Measurements from ENCODE around the gene IKBKE.
A peak's percentile ranks its signal among the peaks of the same experiment; 100 is the strongest.
"Not testable (repeated sequence)": the region's sequence is repeated elsewhere in the genome, so short reads cannot be mapped to it uniquely, and the experiment has no call there.

The IKBKE gene

DNA sequence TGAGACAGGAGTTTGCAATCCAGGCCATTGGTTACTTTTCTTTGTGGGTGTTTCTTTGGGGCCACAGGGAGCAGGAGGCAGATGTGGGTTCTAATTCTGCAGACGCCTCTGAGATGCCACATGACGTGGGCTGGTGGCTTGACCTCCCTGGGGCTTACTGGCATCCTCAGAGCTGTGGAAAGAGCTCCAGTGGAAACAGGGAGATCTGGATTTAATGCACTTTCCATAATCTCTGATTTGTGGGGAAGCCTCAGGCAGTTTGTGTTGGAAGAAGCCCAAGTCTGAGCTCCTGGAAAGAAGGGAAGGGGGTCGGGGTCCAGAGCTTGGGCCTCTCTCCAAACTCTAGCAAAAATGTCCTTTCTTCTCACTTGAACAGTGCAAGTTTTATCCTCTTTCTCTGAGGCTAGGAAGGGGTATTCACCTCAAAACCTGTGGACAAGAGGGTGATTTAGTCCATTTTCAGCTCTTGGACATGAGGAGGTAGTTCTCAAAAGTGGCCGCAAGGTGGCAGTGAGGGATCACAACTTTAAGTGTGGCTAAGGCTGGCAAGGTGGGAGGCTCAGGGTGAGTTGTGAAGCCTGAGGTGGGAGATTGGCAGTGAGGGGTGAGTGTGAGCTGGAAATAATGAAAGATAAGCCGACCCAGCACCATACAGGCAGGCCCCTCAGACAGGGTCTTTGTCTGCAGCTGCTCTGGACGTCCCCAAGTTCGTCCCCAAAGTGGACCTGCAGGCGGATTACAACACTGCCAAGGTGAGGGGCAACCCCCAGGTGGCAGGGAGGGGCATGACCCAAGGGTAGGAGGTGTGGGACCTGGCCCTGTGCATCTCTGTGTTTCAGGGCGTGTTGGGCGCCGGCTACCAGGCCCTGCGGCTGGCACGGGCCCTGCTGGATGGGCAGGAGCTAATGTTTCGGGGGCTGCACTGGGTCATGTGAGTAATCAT lies 9.2 kb downstream of the IKBKE start:
- H2AFZ ChIP-seq (ENCODE audit: low read length): no peak overlapping the region
- H3K4me2 ChIP-seq (ENCODE audit: low read length): no peak overlapping the region
- no peaks in the 10 kb centered on the region for H3K4me1 ChIP-seq (ENCODE audit: insufficient read depth, low read length, severe bottlenecking)
- no peak overlapping the region for H3K27ac ChIP-seq (ENCODE audit: low read depth, low read length, poor library complexity, severe bottlenecking)
- no peak for TF ChIP-seq EZH2 (IDR thresholded peaks at IDR 0.05; ENCODE audit: borderline replicate concordance, low read length)
- TF ChIP-seq CTCF (IDR thresholded peaks at IDR 0.05; ENCODE audit: low read length): peak; percentile 82
- peaks cover 81% of the 10 kb centered on the region for H3K36me3 ChIP-seq (ENCODE audit: insufficient read depth, low read length)
- no peaks in the 10 kb centered on the region for H4K20me1 ChIP-seq (ENCODE audit: insufficient read depth, low read length)
- no peaks in the 10 kb centered on the region for H3K9me3 ChIP-seq (ENCODE audit: low read length)
- no peak overlapping the region for H3K4me3 ChIP-seq (ENCODE audit: low read depth, low read length, poor library complexity, severe bottlenecking)
- H3K9ac ChIP-seq (ENCODE audit: low read length): no peak overlapping the region
- H3K27me3 ChIP-seq (ENCODE audit: insufficient read depth, low read length): no peaks in the 10 kb centered on the region
- H3K79me2 ChIP-seq (ENCODE audit: insufficient read depth, low read length): no peaks in the 10 kb centered on the region
- no peaks in the 10 kb centered on the region for H3F3A ChIP-seq (ENCODE audit: insufficient read depth, low read length)
- H3K9me2 ChIP-seq (ENCODE audit: low read depth, low read length): no peaks in the 10 kb centered on the region

GRCh38 chr1:206480211-206480610 lies 9.9 kb downstream of the IKBKE start:
- Histone ChIP-seq H3K4me3 (ENCODE audit: low read depth, low read length, poor library complexity, severe bottlenecking) (no peak overlapping the region), H3K27me3 (ENCODE audit: insufficient read depth, low read length) (no peaks in the 10 kb centered on the region), H3F3A (ENCODE audit: insufficient read depth, low read length) (no peaks in the 10 kb centered on the region), H3K79me2 (ENCODE audit: insufficient read depth, low read length) (no peaks in the 10 kb centered on the region), H3K27ac (ENCODE audit: low read depth, low read length, poor library complexity, severe bottlenecking) (no peak overlapping the region), H2AFZ (ENCODE audit: low read length) (no peak overlapping the region), H3K36me3 (ENCODE audit: insufficient read depth, low read length) (peaks cover 78% of the 10 kb centered on the region), H3K4me1 (ENCODE audit: insufficient read depth, low read length, severe bottlenecking) (no peaks in the 10 kb centered on the region), H3K9ac (ENCODE audit: low read length) (no peak overlapping the region), H3K9me2 (ENCODE audit: low read depth, low read length) (no peaks in the 10 kb centered on the region), H3K9me3 (ENCODE audit: low read length) (no peaks in the 10 kb centered on the region), H3K4me2 (ENCODE audit: low read length) (no peak overlapping the region), H4K20me1 (ENCODE audit: insufficient read depth, low read length) (no peaks in the 10 kb centered on the region)
- TF ChIP-seq CTCF (IDR thresholded peaks at IDR 0.05; ENCODE audit: low read length) (no peak), EZH2 (IDR thresholded peaks at IDR 0.05; ENCODE audit: borderline replicate concordance, low read length) (no peak)

- H3K4me1 ChIP-seq (ENCODE audit: insufficient read depth, low read length, severe bottlenecking): no peaks in the 10 kb centered on the region
- no peaks in the 10 kb centered on the region for H3K27me3 ChIP-seq (ENCODE audit: insufficient read depth, low read length)
- H3F3A ChIP-seq (ENCODE audit: insufficient read depth, low read length): no peaks in the 10 kb centered on the region
- H4K20me1 ChIP-seq (ENCODE audit: insufficient read depth, low read length): no peaks in the 10 kb centered on the region
- H3K36me3 ChIP-seq (ENCODE audit: insufficient read depth, low read length): peaks cover 67% of the 10 kb centered on the region; the same call in 1 of the 2 replicates
- no peak overlapping the region for H3K9ac ChIP-seq (ENCODE audit: low read length)
- H3K4me3 ChIP-seq (ENCODE audit: low read depth, low read length, poor library complexity, severe bottlenecking): no peak overlapping the region
- H3K79me2 ChIP-seq (ENCODE audit: insufficient read depth, low read length): no peaks in the 10 kb centered on the region
- TF ChIP-seq CTCF (IDR thresholded peaks at IDR 0.05; ENCODE audit: low read length) (no peak), EZH2 (IDR thresholded peaks at IDR 0.05; ENCODE audit: borderline replicate concordance, low read length) (no peak)
- no peaks in the 10 kb centered on the region for H3K9me3 ChIP-seq (ENCODE audit: low read length)
- no peaks in the 10 kb centered on the region for H3K9me2 ChIP-seq (ENCODE audit: low read depth, low read length)
- H3K27ac ChIP-seq (ENCODE audit: low read depth, low read length, poor library complexity, severe bottlenecking): no peak overlapping the region
- no peak overlapping the region for H2AFZ ChIP-seq (ENCODE audit: low read length)
- H3K4me2 ChIP-seq (ENCODE audit: low read length): no peak overlapping the region
Observed at GRCh38 chr1:206482611-206483010, 12.3 kb downstream of the IKBKE start.

DNA sequence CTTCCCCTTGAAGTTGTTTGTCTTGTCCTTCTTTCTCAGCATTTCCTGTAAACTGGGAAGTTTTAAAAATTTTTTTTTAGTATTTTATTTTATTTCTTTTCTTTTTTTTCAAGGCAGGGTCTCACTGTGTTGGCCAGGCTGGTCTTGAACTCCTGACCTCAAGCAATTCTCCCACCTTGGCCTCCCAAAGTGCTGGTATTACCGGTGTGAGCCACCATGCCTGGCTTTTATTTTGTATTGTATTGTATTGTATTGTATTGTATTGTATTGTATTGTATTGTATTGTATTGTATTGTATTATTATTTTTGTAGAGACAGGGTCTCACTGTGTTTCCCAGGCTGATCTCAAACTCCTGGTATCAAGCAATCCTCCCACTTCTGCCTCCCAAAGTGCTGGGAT lies 13.6 kb downstream of the IKBKE start:
- not testable (repeated sequence) for H3K4me3 ChIP-seq (ENCODE audit: low read depth, low read length, poor library complexity, severe bottlenecking); H3K9me2 ChIP-seq (ENCODE audit: low read depth, low read length); H4K20me1 ChIP-seq (ENCODE audit: insufficient read depth, low read length); H3K9ac ChIP-seq (ENCODE audit: low read length); H3F3A ChIP-seq (ENCODE audit: insufficient read depth, low read length); H3K79me2 ChIP-seq (ENCODE audit: insufficient read depth, low read length); H3K27me3 ChIP-seq (ENCODE audit: insufficient read depth, low read length); H3K27ac ChIP-seq (ENCODE audit: low read depth, low read length, poor library complexity, severe bottlenecking); H2AFZ ChIP-seq (ENCODE audit: low read length); H3K9me3 ChIP-seq (ENCODE audit: low read length); H3K4me1 ChIP-seq (ENCODE audit: insufficient read depth, low read length, severe bottlenecking); H3K4me2 ChIP-seq (ENCODE audit: low read length)
- H3K36me3 ChIP-seq (ENCODE audit: insufficient read depth, low read length): peaks cover 55% of the 10 kb centered on the region; the same call in 1 of the 2 replicates
